ENCODE measurements around the gene FAM32A. TPM values are rescaled to one million over a fixed set of nuclear protein-coding genes. Genes with fewer than 3 reads are reported as not detected.

Gene FAM32A
- total and polyA plus RNA-seq, 10 of the 15 experiments (the other 5 are each of a cell fraction or from before 2014, with no cell fraction given), result 33.3 to 116 (median 71.9) TPM

GRCh38 chr19:16197622-16198369 lies 12.6 kb downstream of the FAM32A start, which contains the start of gene AP1M1 (continued):
- TF ChIP-seq ZBTB40 (IDR thresholded peaks at IDR 0.05; ENCODE audit: borderline replicate concordance) (peak; percentile 90), BCL3 (IDR thresholded peaks at IDR 0.05; ENCODE audit: borderline replicate concordance, insufficient read depth, low read depth, low read length, poor library complexity, severe bottlenecking) (no peak), POLR2A (IDR thresholded peaks at IDR 0.05; ENCODE audit: low read depth, low read length) (peak; percentile 86), IKZF1 (conservative IDR thresholded peaks at IDR 0.05) (peak; percentile 98), TBL1XR1 (IDR thresholded peaks at IDR 0.05; ENCODE audit: low read depth, low read length) (no peak), HSF1 (IDR thresholded peaks at IDR 0.05; ENCODE audit: low read depth, low read length) (no peak), HDAC6 (IDR thresholded peaks at IDR 0.05; ENCODE audit: unreplicated experiment) (no peak), EGR1 (IDR thresholded peaks at IDR 0.05; ENCODE audit: borderline replicate concordance in 1 of 2, low read depth in 2 of 2, low read length in 2 of 2) (no peak), CUX1 (IDR thresholded peaks at IDR 0.05; ENCODE audit: insufficient replicate concordance, low read depth, low read length) (no peak), TCF3 (IDR thresholded peaks at IDR 0.05; ENCODE audit: borderline replicate concordance, insufficient read depth, low read depth, low read length) (no peak), FOS (IDR thresholded peaks at IDR 0.05; ENCODE audit: borderline replicate concordance, extremely low read depth, insufficient read length) (no peak)
